ENCODE measurements around the gene IQCM.

GRCh38 chr4:149534779-149535178 is 280.9 kb downstream of the IQCM start:
- TF ChIP-seq POLR2AphosphoS5 (IDR thresholded peaks at IDR 0.05; ENCODE audit: low read depth, low read length) (no peak), TAF1 (IDR thresholded peaks at IDR 0.05; ENCODE audit: low read depth, low read length) (no peak), POLR2A (IDR thresholded peaks at IDR 0.05; ENCODE audit: low read depth, low read length) (no peak), SPI1 (IDR thresholded peaks at IDR 0.05; ENCODE audit: low read depth, low read length) (no peak), POU2F2 (IDR thresholded peaks at IDR 0.05; ENCODE audit: low read depth, low read length) (no peak), PAX5 (IDR thresholded peaks at IDR 0.05; ENCODE audit: insufficient read depth, low read length, severe bottlenecking) (no peak)
